G401.6 (cell line): ENCODE data around the gene TBC1D5.

Source experiments
- FAIRE-seq: peaks from 2 replicates; lab custom pipeline; 2012; peaks lifted over from hg19 to GRCh38; lab: Jason Lieb, UNC

The TBC1D5 gene

GRCh38 chr3:17585394-17586325 lies 156.8 kb downstream of the TBC1D5 start:
- FAIRE-seq = no peak

- FAIRE-seq = no peak
These were observed 158.4 kb downstream of the TBC1D5 start for GRCh38 chr3:17584066-17584465.

- no peak for FAIRE-seq
These were observed 158.9 kb downstream of the TBC1D5 start for GRCh38 chr3:17583530-17583929.

- no peak for FAIRE-seq
These were observed 160.9 kb downstream of the TBC1D5 start for GRCh38 chr3:17581421-17582080.

- no peak for FAIRE-seq
These were observed 161.5 kb downstream of the TBC1D5 start for GRCh38 chr3:17580901-17581300.

- no peak for FAIRE-seq
These were observed 163.0 kb downstream of the TBC1D5 start for GRCh38 chr3:17579289-17580031.

- FAIRE-seq = no peak
These were observed 164.5 kb downstream of the TBC1D5 start for GRCh38 chr3:17577796-17578520.

GRCh38 chr3:17573396-17573795 lies 169.0 kb downstream of the TBC1D5 start:
- no peak for FAIRE-seq

GRCh38 chr3:17571686-17572085 lies 170.7 kb downstream of the TBC1D5 start:
- no peak for FAIRE-seq

- FAIRE-seq = no peak
These were observed 179.6 kb downstream of the TBC1D5 start for GRCh38 chr3:17562845-17563244.

GRCh38 chr3:17558565-17558964 lies 183.9 kb downstream of the TBC1D5 start:
- FAIRE-seq = no peak

GRCh38 chr3:17557749-17558463 lies 184.5 kb downstream of the TBC1D5 start:
- FAIRE-seq = no peak

- FAIRE-seq = no peak
These were observed 186.9 kb downstream of the TBC1D5 start for GRCh38 chr3:17555525-17555924.

- FAIRE-seq = no peak
These were observed 188.4 kb downstream of the TBC1D5 start for GRCh38 chr3:17554078-17554477.

GRCh38 chr3:17553080-17553479 lies 189.4 kb downstream of the TBC1D5 start:
- no peak for FAIRE-seq

GRCh38 chr3:17552351-17552750 lies 190.1 kb downstream of the TBC1D5 start:
- no peak for FAIRE-seq

- no peak for FAIRE-seq
These were observed 190.5 kb downstream of the TBC1D5 start for GRCh38 chr3:17551895-17552294.

GRCh38 chr3:17551333-17551732 lies 191.1 kb downstream of the TBC1D5 start:
- no peak for FAIRE-seq

GRCh38 chr3:17550624-17551023 lies 191.8 kb downstream of the TBC1D5 start:
- FAIRE-seq = peak; percentile 8

GRCh38 chr3:17546500-17547255 lies 195.8 kb downstream of the TBC1D5 start:
- FAIRE-seq = no peak

GRCh38 chr3:17544632-17545031 lies 197.8 kb downstream of the TBC1D5 start:
- no peak for FAIRE-seq
